ENCODE measurements around the gene OVOL2.

DNA sequence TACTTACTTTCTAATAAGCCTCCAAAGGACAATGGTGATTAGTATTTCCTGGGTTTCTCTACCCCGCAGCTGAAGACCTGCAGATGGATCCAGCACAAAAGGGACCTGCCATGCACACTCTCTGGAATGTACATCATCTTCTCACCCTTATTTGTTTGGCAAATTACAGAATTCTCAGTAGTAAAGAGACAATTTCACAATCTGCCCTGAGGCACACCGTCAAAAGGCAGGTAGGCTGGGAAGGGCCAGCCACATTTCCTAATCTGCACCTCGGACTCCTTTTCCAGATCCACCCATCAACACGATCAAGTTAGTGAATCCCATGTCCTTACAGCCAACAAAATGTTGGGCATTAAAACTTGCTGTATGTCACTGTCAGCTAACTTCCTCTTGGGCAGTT, 4.9 kb downstream of the OVOL2 start:
- no peak for TF ChIP-seq CTCF (conservative IDR thresholded peaks at IDR 0.05)
- TF ChIP-seq EZH2 (IDR thresholded peaks at IDR 0.05; ENCODE audit: low read depth): no peak
